ENCODE measurements around the gene JADE3. TPM values are rescaled to one million over a fixed set of nuclear protein-coding genes. Genes with fewer than 3 reads are reported as not detected.

JADE3 gene
- 1 to 10 TPM in 1 of 2 experiments, under 1 TPM in 1; 0.88 to 1.8 TPM for total RNA-seq

DNA sequence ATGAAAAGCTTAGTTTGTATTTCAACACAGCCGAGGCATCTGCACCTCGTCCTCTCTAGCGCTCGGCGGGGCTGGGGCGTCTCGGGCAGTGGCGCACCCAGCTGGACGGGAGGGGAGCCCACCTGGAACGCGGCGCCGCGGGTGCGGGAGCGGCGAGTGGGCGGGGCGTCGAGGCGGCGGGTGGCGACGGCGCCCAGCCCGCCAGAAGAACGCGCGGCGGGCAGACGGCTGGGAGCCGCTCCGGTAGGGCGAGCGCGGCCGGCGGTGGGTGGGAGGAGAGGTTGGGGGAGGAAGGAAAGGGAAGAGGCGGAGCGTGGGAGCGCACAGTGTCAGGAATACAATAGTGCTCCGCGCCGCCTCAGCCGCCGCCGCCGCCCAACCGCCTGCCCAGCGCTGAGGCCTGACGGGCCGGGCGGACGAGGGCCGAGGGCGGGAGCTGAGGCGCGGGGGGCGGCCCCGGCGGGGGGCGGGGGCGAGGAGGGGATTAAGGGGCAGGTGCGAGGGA, at the start of gene JADE3:
JADE3 (plus strand) TSS at position 324 of the 505 bp plus-strand sequence. CDS start 72,474 bp downstream, outside the sequence.
- ChIA-PET POLR2A (no interaction called here), CTCF (interaction anchor here (1.1 kb wide), 1 partner anchor 74 kb away, joined by 3 read pairs; no protein-coding TSS in a partner anchor)

DNA sequence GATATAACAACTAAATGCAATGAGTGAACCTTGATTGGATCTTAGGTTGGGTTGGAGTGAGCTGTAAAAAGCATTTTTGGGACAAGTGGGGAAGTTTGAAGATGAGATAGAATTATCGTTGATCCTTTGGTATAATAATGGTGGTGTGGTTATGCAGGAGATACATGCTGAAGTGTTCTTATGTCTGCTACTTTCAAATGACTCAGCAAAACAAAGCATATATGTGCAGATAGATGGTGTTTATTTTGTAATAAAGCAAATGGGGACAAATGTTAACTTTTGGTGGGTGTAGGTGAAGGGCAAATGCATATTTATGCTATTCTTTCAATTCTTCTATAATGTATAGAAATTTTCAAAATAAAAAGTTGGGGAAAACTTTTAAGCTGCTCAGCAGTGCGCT, 49.1 kb upstream of the JADE3 start:
- ChIA-PET CTCF (no interaction called here), POLR2A (no interaction called here)

DNA sequence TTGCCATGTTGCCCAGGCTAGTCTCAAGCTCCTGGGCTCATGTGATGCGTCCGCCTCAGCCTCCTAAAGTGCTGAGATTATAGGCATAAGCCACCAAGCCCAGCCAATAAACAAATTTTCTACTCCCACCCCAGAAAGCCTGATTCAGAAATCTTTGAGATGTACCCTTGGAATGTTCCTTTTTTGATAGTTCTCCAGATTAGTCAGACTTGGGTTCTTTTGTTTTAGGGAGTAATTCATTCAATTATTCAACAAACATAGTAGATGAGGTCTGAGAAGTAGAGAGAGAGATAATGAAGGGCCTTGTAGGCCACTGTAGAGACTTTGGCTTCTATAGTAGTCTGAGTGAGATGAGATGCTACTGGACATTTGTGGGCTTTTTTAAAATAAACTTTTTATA, 47.6 kb upstream of the JADE3 start:
- POLR2A ChIA-PET, result no interaction called here
- CTCF ChIA-PET, result interaction anchor here (0.7 kb wide), 1 partner anchor 31 kb away, joined by 4 read pairs; no protein-coding TSS in a partner anchor

DNA sequence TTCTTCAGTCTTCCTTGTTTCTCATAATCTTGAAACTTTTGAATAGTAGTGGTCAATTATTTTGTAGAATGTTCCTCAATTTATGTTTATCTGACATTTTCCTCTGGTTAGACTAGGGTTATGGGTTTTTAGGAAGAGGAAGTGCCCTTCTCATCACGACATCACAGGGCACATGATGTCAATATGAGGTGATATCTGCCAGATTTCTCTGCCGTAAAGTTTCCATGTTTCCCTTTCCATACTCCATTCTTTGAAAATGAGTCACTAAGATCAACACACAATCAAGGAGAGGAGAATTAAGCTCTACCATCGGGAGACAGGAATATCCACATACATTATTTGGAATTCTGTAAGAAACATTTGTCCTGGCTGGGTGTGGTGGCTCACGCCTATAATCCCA, 46.9 kb upstream of the JADE3 start:
- CTCF ChIA-PET, result no interaction called here
- POLR2A ChIA-PET, result interaction anchor here (0.7 kb wide), 1 partner anchor 28 kb away, joined by 3 read pairs; the partner anchor contains the start of gene RP2

DNA sequence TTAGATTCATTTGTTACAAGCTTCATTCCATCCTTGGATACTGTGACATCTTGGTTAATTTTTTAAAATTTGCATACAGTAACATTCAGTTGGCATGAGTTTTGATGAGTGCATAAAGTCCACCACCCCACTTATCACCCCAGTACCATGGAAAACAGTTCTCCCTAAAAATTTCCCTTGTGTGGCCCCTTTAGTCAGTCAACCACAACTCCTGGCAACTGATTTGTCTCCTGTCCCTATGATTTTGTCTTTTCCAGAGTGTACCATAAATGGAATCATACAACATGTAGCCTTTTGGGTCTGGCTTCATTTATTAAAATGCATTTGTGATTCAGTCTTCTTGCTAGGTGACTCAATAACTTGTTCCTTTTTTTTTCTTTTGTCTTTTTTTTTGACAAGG, 45.5 kb upstream of the JADE3 start:
- ChIA-PET POLR2A (no interaction called here), CTCF (no interaction called here)

DNA sequence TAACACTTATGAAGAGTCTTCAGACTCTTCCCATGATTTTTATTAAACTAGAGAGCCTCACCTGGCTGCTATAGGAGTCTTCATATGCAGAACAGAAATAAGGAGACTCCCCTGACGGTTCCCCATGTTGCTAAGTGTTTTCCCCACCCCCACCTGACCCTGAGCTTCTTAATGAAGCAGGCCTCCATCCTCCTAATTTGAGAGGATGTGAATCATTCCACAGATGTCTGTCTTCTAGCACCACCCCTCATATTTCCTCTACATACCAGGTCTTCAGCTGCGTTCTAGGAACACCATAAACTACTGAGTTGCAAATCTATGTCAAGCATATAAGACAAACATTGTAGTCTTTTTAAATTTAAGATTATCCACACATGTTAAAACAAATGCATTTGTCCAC, 38.5 kb upstream of the JADE3 start:
- CTCF ChIA-PET, result no interaction called here

DNA sequence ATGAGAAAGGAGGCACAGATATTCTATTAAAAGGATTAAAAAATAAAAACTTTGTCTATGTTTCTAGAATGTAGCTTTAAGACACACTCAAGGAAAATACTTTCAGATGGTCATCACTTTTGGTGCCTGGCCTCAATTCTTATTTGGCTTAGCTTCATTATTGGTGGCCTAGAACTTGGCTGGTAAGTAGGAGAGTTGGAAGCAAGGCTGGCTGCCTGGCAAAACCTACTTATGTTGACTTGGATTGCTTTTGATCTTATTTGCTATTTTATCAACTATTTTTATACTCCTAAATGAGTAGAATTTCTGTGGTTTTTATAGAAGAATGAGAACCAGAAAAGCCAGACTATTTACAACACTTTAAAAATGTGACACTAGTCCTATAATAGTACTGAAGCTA, 35.3 kb upstream of the JADE3 start:
- ChIA-PET CTCF (no interaction called here), POLR2A (no interaction called here)

More for the DNA sequence above, 38.5 kb upstream of the JADE3 start:
- POLR2A ChIA-PET, result no interaction called here

DNA sequence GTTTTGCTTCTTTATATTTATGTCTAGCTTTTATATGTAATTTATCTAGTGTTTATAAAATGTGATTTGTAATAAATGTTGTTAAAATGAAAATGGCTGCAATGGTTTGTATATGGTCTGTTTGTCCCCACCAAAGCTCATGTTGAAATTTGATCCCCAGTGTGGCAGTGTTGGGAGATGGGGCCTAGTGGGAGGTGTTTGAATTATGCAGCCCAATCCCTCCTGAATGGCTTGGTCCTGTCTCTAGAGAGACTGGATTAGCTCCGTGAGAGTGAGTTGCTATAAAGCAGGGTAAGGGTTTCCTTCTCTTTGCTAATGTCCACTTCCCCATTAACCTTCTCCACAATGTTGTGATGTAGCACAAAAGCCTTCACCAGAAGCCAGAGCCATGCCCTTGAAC, 30.0 kb upstream of the JADE3 start:
- ChIA-PET POLR2A (no interaction called here), CTCF (no interaction called here)

DNA sequence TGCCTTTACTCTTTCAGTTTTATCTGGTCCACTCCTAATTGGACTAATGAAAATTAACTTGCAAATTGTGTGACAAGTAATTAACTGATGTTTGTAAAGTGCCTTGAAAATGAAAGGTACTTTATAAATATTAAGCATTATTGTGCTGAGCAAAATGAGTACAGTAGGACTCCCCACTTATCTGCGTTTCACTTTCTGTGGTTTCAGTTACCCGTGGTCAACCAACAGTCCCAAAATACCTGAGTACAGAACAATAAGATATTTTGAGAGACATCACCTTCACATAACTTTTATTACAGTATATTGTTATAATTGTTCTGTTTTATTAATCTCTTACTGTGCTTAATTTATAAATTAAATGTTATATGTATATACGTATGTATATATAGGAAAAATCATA, 27.4 kb upstream of the JADE3 start:
- POLR2A ChIA-PET, result no interaction called here
- CTCF ChIA-PET, result no interaction called here

DNA sequence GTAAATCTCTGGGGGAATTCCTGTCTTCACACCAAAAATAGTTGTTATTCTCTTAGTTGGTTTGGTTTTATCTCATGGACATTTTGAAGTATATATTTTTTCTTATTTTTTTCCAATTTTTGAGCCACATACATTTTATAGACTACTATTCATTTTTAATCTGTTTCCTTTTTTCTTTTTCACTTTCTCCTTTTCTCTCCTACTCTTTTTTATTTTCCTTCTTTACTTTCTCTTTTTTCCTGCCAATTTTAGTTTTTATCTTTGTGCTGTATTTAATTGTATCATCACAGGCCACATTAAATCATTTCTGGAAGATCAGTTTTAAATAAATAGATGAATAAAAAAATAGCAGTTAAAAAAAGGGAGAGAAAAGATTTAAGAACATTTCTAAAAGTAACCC, 14.0 kb upstream of the JADE3 start:
- ChIA-PET CTCF (interaction anchor here (0.6 kb wide), 1 partner anchor 490 kb away, joined by 3 read pairs; no protein-coding TSS in a partner anchor), POLR2A (no interaction called here)

DNA sequence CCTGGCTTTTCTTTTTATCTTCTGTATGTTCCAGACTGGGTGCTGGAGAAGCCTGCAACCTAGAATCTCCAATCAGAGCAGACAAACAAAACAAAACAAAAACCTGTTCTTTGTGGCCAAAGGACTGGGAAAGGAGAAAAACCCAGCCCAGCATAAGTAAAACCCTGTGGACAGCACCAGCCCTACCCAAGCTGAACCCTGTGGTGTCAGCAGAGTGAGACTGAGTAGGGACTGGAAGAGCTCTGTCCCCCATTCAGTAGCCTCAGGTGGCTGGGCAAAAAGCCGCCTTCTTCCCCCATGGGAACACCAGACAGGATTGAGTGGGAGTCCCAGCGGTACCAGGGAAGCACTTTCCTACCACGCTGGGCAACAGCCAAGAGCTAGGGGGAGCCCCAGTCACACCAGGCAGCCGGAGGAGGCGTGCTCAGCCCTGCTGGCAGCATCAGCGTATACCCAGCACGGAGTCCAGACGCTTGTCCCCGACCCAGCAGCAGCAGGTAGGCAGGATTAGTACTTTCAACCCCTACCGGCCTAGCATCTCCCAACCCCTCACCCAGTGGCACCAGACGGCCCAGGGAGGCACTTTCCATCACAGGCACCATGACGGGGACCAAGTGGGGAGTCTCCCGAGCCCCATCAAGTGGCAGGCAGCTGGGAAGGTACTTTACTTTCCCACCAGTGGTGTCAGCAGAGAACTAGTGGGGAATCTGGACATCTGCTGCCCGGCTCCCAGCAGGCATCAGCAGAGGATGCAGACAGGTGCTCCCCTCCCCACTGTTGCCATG, 8.6 kb upstream of the JADE3 start:
- CTCF ChIA-PET, result interaction anchor here (0.7 to 1.2 kb wide), 2 partner anchors 62 to 190 kb away, joined by 3 read pairs; no protein-coding TSS in a partner anchor

DNA sequence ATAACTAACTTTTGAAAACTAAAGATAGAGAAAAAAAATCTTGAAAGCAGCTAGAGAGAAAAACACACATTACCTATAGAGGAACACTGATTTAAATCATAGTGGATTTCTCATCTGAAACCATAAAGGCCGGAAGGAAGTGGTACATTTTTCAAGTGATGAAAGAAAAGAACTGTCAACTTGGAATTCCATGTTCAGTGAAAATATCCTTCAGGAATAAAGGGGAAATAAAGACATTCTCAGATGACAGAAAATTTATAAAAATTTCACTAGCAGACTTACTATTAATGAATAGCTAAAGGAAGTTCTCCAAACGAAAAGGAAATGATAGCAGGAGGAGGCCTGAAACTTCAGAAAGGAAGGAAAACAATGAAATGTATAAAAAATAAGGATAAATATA, 7.6 kb upstream of the JADE3 start:
- CTCF ChIA-PET, result interaction anchor here (1.2 kb wide), 1 partner anchor 63 kb away, joined by 3 read pairs; no protein-coding TSS in a partner anchor

More for the DNA sequence above, 8.6 kb upstream of the JADE3 start:
- POLR2A ChIA-PET, result no interaction called here

DNA sequence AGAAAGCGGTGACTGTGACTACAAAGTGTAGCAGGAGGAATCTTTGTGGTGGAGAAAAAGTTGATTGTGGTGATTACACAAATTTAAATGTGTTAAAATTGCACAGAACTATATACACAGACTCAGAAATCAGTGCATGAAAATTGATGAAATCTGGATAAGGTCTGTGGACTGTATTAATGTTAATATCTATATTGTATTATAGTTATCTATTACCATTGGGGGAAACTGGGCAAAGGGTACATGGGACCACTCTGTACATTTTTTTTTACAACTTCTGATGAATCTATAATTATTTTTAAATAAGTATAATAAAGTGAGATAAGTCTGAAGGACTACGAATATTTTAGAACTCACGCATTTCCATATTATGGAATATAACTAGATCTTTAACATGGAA, 1.8 kb upstream of the JADE3 start:
- POLR2A ChIA-PET, result no interaction called here
- CTCF ChIA-PET, result no interaction called here

More for the DNA sequence above, 7.6 kb upstream of the JADE3 start:
- POLR2A ChIA-PET, result no interaction called here

DNA sequence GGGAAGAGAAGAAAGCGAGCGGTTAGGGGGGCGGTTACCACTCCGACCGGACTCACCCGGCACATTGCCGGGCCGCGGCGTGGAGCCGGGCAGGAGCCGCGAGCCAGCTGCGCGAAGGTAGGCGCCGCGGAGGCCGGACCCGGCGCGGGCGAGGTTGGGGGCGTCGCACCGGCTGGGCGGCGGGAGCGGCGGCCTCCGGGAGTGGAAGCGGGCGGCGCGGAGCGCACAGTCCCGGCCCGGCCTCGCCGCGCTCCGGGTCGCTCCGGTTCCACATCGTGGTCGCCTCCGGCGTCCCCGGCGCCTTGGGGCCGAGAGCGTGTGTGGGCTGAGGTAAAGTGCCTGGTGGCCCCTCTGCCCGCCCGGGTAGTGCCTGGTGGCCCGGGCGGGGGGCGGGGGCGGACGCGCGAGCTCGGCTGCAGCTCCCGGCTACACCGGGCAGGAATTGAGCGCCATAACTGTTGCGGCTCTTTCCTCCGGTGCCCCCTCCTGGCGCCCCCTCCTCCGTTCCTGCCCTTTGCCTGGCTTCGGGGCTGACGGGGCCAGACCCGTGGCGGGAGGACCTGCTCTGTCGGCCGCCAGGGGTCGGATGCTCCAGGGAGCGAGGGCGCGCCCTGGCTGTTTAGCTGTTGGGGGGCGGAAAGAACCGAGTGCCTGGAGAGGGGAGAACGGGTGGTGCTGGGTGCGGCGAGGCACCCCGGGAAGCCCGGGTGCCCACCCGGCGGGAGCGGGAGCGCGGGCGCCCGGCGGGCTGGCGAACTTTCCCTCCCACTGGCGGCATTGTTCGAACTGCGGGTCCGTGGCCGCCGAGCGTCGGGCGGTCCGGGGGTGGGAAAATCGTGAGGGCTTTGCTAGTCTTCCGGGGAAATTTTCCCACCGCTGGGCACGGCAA, 626 bp downstream of the JADE3 start:
- CTCF ChIA-PET, result interaction anchor here (0.8 to 1.1 kb wide), 2 partner anchors 64 to 73 kb away, joined by 3 to 4 read pairs; no protein-coding TSS in a partner anchor
- POLR2A ChIA-PET, result no interaction called here

DNA sequence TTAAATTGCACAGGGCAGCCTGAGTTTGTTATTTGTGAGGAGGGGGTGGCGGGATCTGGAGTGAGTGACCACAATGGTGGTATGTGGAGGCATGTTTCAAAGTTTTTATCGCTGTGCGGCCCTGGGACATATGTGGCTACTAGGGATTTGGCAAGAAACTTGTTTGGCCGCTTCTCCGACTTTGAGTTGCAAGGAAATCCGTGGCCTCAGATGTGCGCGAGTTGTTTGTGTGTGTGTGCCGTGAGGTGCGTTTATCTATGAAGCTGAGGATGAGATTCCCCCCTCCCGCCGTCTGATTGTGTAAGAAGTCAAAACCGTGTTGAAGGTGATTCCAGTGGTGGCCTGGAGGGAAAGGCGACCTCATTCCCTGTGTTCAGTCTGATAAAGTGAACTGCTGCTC, 1.4 kb downstream of the JADE3 start:
- POLR2A ChIA-PET, result no interaction called here
- CTCF ChIA-PET, result interaction anchor here (0.8 kb wide), 1 partner anchor 63 kb away, joined by 4 read pairs; no protein-coding TSS in a partner anchor

DNA sequence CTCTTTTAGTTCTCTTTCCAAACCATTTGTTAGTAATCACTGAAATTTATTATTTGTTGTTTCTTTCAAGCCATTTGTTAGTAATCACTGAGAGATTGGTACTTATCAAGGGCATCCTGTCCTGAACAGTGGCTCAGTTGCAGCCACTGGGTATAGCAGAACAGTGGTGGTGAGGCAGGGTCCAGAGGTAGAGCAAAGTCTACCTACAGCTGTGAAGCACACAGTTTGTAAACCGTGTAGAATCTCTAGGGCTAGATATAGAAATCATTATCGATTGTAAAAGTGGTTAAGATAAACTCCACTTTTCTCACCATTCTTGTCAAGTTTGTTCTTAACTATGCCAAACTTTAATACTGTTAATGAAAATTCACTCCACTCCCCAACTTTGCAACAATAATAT, 4.1 kb downstream of the JADE3 start:
- CTCF ChIA-PET, result no interaction called here
- POLR2A ChIA-PET, result no interaction called here

DNA sequence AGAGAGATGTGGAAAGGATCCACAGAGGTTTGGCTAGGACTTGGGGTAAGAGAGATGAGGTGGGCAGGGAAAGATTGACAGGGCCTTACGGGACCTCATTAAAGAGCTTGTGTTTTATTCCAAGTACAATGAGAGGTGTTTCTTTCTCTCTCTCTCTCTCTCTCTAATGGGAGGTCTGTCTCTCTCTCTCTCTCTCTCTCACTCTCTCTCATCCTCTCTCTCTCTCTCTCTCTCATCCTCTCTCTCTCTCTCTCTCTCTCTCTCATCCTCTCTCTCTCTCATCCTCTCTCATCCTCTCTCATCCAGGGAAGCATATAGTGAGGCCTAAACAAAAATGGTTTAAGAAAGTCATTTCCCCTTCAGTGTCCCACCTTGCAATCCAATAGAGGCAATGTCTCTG, 5.4 kb downstream of the JADE3 start:
- POLR2A ChIA-PET, result no interaction called here
- CTCF ChIA-PET, result no interaction called here

DNA sequence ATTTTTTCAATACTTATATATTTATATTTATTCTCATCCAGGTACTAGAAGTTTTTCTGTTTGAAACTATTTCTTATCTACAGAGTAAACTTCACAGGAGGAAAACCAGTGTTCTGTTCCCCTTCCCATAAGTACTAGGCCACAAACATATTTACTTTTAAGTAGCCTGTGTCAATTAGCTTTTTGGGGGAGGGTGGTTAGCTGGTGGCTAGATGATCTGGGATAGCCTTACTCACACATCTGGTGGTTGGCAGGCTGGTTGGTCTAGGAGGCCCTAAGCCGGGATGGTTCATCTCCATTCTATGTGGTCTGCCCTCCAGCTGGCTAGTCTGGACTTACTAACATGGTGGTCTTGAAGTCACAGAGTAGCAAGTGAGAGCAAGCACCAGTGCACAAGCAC, 6.2 kb downstream of the JADE3 start:
- CTCF ChIA-PET, result no interaction called here
- POLR2A ChIA-PET, result no interaction called here

DNA sequence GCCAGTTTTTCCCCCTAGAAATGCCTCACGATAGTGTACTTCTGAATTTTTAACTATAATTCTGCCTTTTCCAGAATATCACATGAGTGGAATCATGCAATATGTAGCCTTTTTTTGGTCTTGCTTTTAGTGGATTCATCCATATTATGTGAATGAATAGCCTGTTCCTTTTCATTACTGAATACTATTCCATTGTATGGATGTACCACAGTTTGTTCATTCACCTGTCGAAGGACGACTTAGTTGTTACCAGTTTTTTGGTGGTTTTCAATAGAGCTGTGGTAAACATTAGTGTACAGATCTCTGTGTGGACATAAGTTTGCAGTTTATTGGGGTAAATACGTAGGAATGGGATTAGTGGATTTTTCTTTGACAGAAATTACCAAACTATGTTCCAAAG, 8.0 kb downstream of the JADE3 start:
- POLR2A ChIA-PET, result no interaction called here
- CTCF ChIA-PET, result no interaction called here

DNA sequence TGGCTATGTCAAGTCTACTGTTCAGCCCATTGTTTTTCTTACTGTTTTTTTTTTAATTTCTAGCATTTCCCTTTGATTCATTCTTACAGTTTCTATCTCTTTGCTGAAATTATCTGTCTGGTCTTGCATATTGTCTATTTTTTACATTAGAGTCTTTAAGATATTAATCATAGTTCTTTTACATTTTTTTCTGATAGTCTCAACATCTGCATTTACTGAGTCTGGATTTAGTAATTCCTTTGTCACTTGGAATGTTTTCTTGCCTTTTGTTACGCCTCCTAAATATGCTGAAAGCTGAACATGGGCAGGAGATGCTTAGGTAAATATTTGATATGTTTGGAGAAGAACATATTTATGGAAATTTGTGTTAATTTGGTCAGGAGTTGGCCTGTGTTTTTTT, 10.4 kb downstream of the JADE3 start:
- POLR2A ChIA-PET, result no interaction called here

More for the DNA sequence above, 10.4 kb downstream of the JADE3 start:
- CTCF ChIA-PET, result interaction anchor here (0.6 kb wide), 1 partner anchor 230 kb away, joined by 3 read pairs; no protein-coding TSS in a partner anchor
